Measurements from ENCODE around the gene FXYD2. TPM values are rescaled to one million over a fixed set of nuclear protein-coding genes. Genes with fewer than 3 reads are reported as not detected.

The FXYD2 gene
- total and polyA plus RNA-seq, 2 of the 4 experiments (the other 2 are of a cell fraction) = 0.09 TPM; not detected in 1

- Histone ChIP-seq H3K79me1 (ENCODE audit: low read depth in 1 of 2, low read length in 2 of 2) (no peaks in the 10 kb centered on the region), H2BK15ac (ENCODE audit: low read depth, low read length) (no peak overlapping the region), H2AFZ (replicated peaks; ENCODE audit: low read length, poor library complexity) (no peak overlapping the region), H2AK9ac (replicated peaks; ENCODE audit: low read depth, low read length, poor library complexity) (no peak overlapping the region), H3K4ac (ENCODE audit: low read depth, low read length) (no peak overlapping the region), H3K9me3 (ENCODE audit: control insufficient read depth, insufficient read depth, low read length) (no peaks in the 10 kb centered on the region), H3K23ac (ENCODE audit: low read depth, low read length) (no peak overlapping the region), H3K36me3 (ENCODE audit: control insufficient read depth, insufficient read depth, low read length) (no peaks in the 10 kb centered on the region), H3K4me3 (ENCODE audit: insufficient read depth, low read depth, low read length) (no peak overlapping the region), H3K4me2 (ENCODE audit: low read depth, low read length) (no peak overlapping the region), H3K9me1 (ENCODE audit: insufficient read depth, low read length) (no peaks in the 10 kb centered on the region), H3K14ac (replicated peaks; ENCODE audit: low read depth, low read length) (no peak overlapping the region), H3K27ac (ENCODE audit: insufficient read depth, low read length) (no peak overlapping the region), H4K8ac (ENCODE audit: low read depth in 2 of 2, low read length in 2 of 2) (no peak overlapping the region), H3K4me1 (ENCODE audit: control insufficient read depth, insufficient read depth, low read length) (no peaks in the 10 kb centered on the region; the same call in 1 of the 2 replicates), H3K27me3 (ENCODE audit: control insufficient read depth, insufficient read depth, low read length) (peaks cover 23% of the 10 kb centered on the region), H3K18ac (ENCODE audit: low read depth, low read length) (no peak overlapping the region), H3K56ac (ENCODE audit: extremely low read depth, insufficient read depth, low read length) (no peak overlapping the region), H2BK20ac (ENCODE audit: low read depth, low read length) (no peak overlapping the region), H4K91ac (ENCODE audit: insufficient read depth, low read depth, low read length) (no peak overlapping the region), H3K9ac (ENCODE audit: low read depth, low read length) (no peak overlapping the region), H2BK120ac (ENCODE audit: low read depth, low read length) (no peak overlapping the region), H4K20me1 (ENCODE audit: insufficient read depth, low read length) (no peaks in the 10 kb centered on the region), H2BK5ac (ENCODE audit: low read depth, low read length, poor library complexity, severe bottlenecking) (no peak overlapping the region), H2AK5ac (ENCODE audit: low read depth, low read length) (no peak overlapping the region), H4K5ac (ENCODE audit: low read depth, low read length) (no peak overlapping the region)
- no peak for TF ChIP-seq MAFK (IDR thresholded peaks at IDR 0.05; ENCODE audit: low read depth, low read length)
- TF ChIP-seq RCOR1 (IDR thresholded peaks at IDR 0.05; ENCODE audit: insufficient replicate concordance, low read length) = no peak
- no peak for TF ChIP-seq BHLHE40 (IDR thresholded peaks at IDR 0.05; ENCODE audit: low read depth, low read length)
- TF ChIP-seq FOS (IDR thresholded peaks at IDR 0.05; ENCODE audit: low read depth, low read length) = no peak
- no peak for TF ChIP-seq MAZ (IDR thresholded peaks at IDR 0.05; ENCODE audit: borderline replicate concordance, low read depth, low read length)
- no peak for TF ChIP-seq POLR2A (IDR thresholded peaks at IDR 0.05; ENCODE audit: low read depth, low read length)
- TF ChIP-seq CHD1 (IDR thresholded peaks at IDR 0.05; ENCODE audit: low read depth, low read length) = no peak
- TF ChIP-seq NFE2L2 (IDR thresholded peaks at IDR 0.05; ENCODE audit: low read depth, low read length) = no peak
- no peak for TF ChIP-seq RAD21 (IDR thresholded peaks at IDR 0.05; ENCODE audit: low read length)
- TF ChIP-seq ELK1 (IDR thresholded peaks at IDR 0.05; ENCODE audit: borderline replicate concordance, low read depth, low read length) = no peak
- no peak for TF ChIP-seq SMC3 (IDR thresholded peaks at IDR 0.05; ENCODE audit: low read depth, low read length)
- no peak for TF ChIP-seq MXI1 (IDR thresholded peaks at IDR 0.05; ENCODE audit: borderline replicate concordance, low read depth, low read length)
- TF ChIP-seq RFX5 (IDR thresholded peaks at IDR 0.05; ENCODE audit: low read depth, low read length) = no peak
- TF ChIP-seq USF2 (IDR thresholded peaks at IDR 0.05; ENCODE audit: low read depth, low read length) = no peak
- TF ChIP-seq CEBPB (IDR thresholded peaks at IDR 0.05; ENCODE audit: low read depth, low read length) = no peak
- no peak for TF ChIP-seq CTCF (conservative IDR thresholded peaks at IDR 0.05; ENCODE audit: low read depth, low read length)
- no peak for ATAC-seq (ENCODE audit: low read depth)
- intact Hi-C loops (cut with micrococcal nuclease) (no loop called here), dilution Hi-C loops (cut with HindIII; ENCODE audit: low sequenced_read_pairs, unreplicated experiment) (no loop called here), in situ Hi-C loops (cut with MboI; ENCODE audit: low sequenced_read_pairs) (no loop called here)
- no TSS peak for BruUV-seq (replicated peaks)
- WGBS, 2 experiments (ENCODE audit: extremely low coverage in 2 of 2, insufficient read length in 1 of 2) = 80% methylated on average over 6 of the region's 17 CpGs; no CpG with 5 or more reads in 1 of the 2 experiments
- CTCF ChIA-PET = interaction anchor here (0.6 to 2.1 kb wide), 4 partner anchors 16 to 114 kb away, joined by 3 to 6 read pairs (median 4); no protein-coding TSS in a partner anchor
- POLR2A ChIA-PET (ENCODE audit: unreplicated experiment) = no interaction called here
- DNase-seq = no peak
Measured at GRCh38 chr11:117834838-117835443, 10.4 kb upstream of the FXYD2 start.

Data from IMR-90 (cell line).